ENCODE data around the gene LMCD1.

DNA sequence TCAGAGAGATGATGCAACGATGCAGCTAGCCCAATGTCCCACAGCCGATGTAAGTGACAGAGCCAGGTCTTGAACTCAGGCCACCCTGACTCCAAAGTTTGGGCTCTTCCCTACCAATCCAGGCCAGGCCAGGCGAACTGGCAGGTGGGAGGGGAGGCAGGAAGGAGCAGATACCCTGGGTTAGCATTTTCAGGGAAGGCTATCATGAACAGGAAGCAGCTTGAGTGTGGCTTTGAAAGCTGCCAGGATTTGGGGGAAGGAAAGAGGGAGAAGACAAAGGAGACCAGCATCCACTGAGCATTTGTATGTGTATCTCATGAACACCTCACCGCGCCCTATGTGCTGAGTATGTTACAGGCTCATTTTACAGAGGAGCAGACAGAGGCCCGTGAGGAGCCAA, 38.8 kb downstream of the LMCD1 start:
- TF ChIP-seq POLR2AphosphoS5 (IDR thresholded peaks at IDR 0.05; ENCODE audit: borderline replicate concordance, low read depth, low read length) (no peak), EZH2 (IDR thresholded peaks at IDR 0.05) (no peak)

Data from SK-N-MC (cell line).